HAP-1 (cell line): ENCODE data around the gene AOPEP.

ENCODE experiments used
- DNase-seq, 2 experiments: peaks; one replicate each; pipeline ENCODE4 v3.0.0-alpha.2; 2016 to 2020; ENCODE audit warnings: low spot score in 2 of 2
- H3K27me3 ChIP-seq: fragments of 250-450 bp; sonication (Bioruptor Pico); 2 replicates; pipeline ENCODE4 v1.5.1; 2020; ENCODE audit warnings: low read depth, mild to moderate bottlenecking, moderate library complexity
- H3K36me3 ChIP-seq: fragments of 250-450 bp; sonication (Bioruptor Pico); replicated peaks from 2 replicates; pipeline ENCODE4 v1.5.1; 2020; ENCODE audit warnings: mild to moderate bottlenecking
- H3K4me1 ChIP-seq: fragments of 250-450 bp; sonication (Bioruptor Pico); 2 replicates; pipeline ENCODE4 v1.5.1; 2020; ENCODE audit warnings: mild to moderate bottlenecking
- H3K4me3 ChIP-seq: fragments of 250-450 bp; sonication (Bioruptor Pico); 2 replicates; pipeline ENCODE4 v1.5.1; 2020; ENCODE audit warnings: mild to moderate bottlenecking, moderate library complexity
- H3K9me3 ChIP-seq: fragments of 250-450 bp; sonication (Bioruptor Pico); 2 replicates; pipeline ENCODE4 v1.5.1; 2020; ENCODE audit warnings: mild to moderate bottlenecking, moderate library complexity
- in situ Hi-C: fragments of 300-500 bp; cut with MboI; formaldehyde crosslinking; loops from 3 replicates; pipeline ENCODE4 v1.14.3; 2020; ENCODE audit warnings: low sequenced_read_pairs, inconsistent platforms, mixed read lengths

AOPEP gene

GRCh38 chr9:94920420-94921091 is 194.1 kb downstream of the AOPEP start:
- H3K27me3 ChIP-seq, result no peaks in the 10 kb centered on the region
- no peak for DNase-seq
- H3K4me3 ChIP-seq, result no peak overlapping the region
- H3K36me3 ChIP-seq, result no peaks in the 10 kb centered on the region; the same call in 1 of the 2 replicates
- in situ Hi-C loops, result no loop called here
- H3K9me3 ChIP-seq, result no peaks in the 10 kb centered on the region
- peaks cover 20% of the 10 kb centered on the region for H3K4me1 ChIP-seq

- DNase-seq, result no peak
- Histone ChIP-seq H3K27me3 (no peaks in the 10 kb centered on the region), H3K4me3 (no peak overlapping the region), H3K4me1 (peaks cover 20% of the 10 kb centered on the region), H3K9me3 (no peaks in the 10 kb centered on the region), H3K36me3 (no peaks in the 10 kb centered on the region; the same call in 1 of the 2 replicates)
- in situ Hi-C loops, result no loop called here
Measured at GRCh38 chr9:94921092-94921471, 194.6 kb downstream of the AOPEP start.

- Histone ChIP-seq H3K4me1 (peaks cover 20% of the 10 kb centered on the region), H3K4me3 (no peak overlapping the region), H3K9me3 (no peaks in the 10 kb centered on the region), H3K27me3 (no peaks in the 10 kb centered on the region), H3K36me3 (no peaks in the 10 kb centered on the region; the same call in 1 of the 2 replicates)
- DNase-seq, result no peak
- in situ Hi-C loops, result no loop called here
Measured at GRCh38 chr9:94921656-94922055, 195.2 kb downstream of the AOPEP start.

GRCh38 chr9:94922098-94922607 is 195.7 kb downstream of the AOPEP start:
- H3K27me3 ChIP-seq, result no peaks in the 10 kb centered on the region
- H3K36me3 ChIP-seq, result no peaks in the 10 kb centered on the region; the same call in 1 of the 2 replicates
- no peaks in the 10 kb centered on the region for H3K9me3 ChIP-seq
- in situ Hi-C loops, result no loop called here
- no peak overlapping the region for H3K4me3 ChIP-seq
- DNase-seq, result no peak
- H3K4me1 ChIP-seq, result peaks cover 20% of the 10 kb centered on the region

GRCh38 chr9:94922691-94923107 is 196.2 kb downstream of the AOPEP start:
- no peak for DNase-seq
- Histone ChIP-seq H3K36me3 (no peaks in the 10 kb centered on the region; the same call in 1 of the 2 replicates), H3K4me3 (no peak overlapping the region), H3K27me3 (no peaks in the 10 kb centered on the region), H3K4me1 (peaks cover 20% of the 10 kb centered on the region), H3K9me3 (no peaks in the 10 kb centered on the region)
- in situ Hi-C loops, result no loop called here

- no peaks in the 10 kb centered on the region for H3K9me3 ChIP-seq
- no peak for DNase-seq
- in situ Hi-C loops, result no loop called here
- H3K4me3 ChIP-seq, result no peak overlapping the region
- no peaks in the 10 kb centered on the region; the same call in 1 of the 2 replicates for H3K36me3 ChIP-seq
- H3K4me1 ChIP-seq, result peaks cover 20% of the 10 kb centered on the region
- no peaks in the 10 kb centered on the region for H3K27me3 ChIP-seq
Measured at GRCh38 chr9:94923326-94924089, 197.0 kb downstream of the AOPEP start.

- Histone ChIP-seq H3K36me3 (no peaks in the 10 kb centered on the region; the same call in 1 of the 2 replicates), H3K4me1 (peaks cover 11% of the 10 kb centered on the region), H3K27me3 (no peaks in the 10 kb centered on the region), H3K4me3 (no peak overlapping the region), H3K9me3 (no peaks in the 10 kb centered on the region)
- no peak for DNase-seq
- in situ Hi-C loops, result no loop called here
Measured at GRCh38 chr9:94925751-94926430, 199.4 kb downstream of the AOPEP start.

- Histone ChIP-seq H3K4me3 (no peak overlapping the region), H3K27me3 (no peaks in the 10 kb centered on the region), H3K4me1 (peaks cover 12% of the 10 kb centered on the region), H3K9me3 (no peaks in the 10 kb centered on the region), H3K36me3 (no peaks in the 10 kb centered on the region; the same call in 1 of the 2 replicates)
- no peak for DNase-seq
- in situ Hi-C loops, result no loop called here
Measured at GRCh38 chr9:94926431-94926800, 199.9 kb downstream of the AOPEP start.

GRCh38 chr9:94927048-94927761 is 200.7 kb downstream of the AOPEP start:
- in situ Hi-C loops, result no loop called here
- no peak overlapping the region for H3K4me3 ChIP-seq
- peaks cover 19% of the 10 kb centered on the region for H3K4me1 ChIP-seq
- H3K9me3 ChIP-seq, result no peaks in the 10 kb centered on the region
- H3K27me3 ChIP-seq, result no peaks in the 10 kb centered on the region
- DNase-seq, result no peak
- no peaks in the 10 kb centered on the region; the same call in 1 of the 2 replicates for H3K36me3 ChIP-seq

- Histone ChIP-seq H3K4me3 (no peak overlapping the region), H3K36me3 (no peaks in the 10 kb centered on the region; the same call in 1 of the 2 replicates), H3K9me3 (no peaks in the 10 kb centered on the region), H3K27me3 (no peaks in the 10 kb centered on the region), H3K4me1 (peaks cover 19% of the 10 kb centered on the region)
- in situ Hi-C loops, result no loop called here
- DNase-seq, result no peak
Measured at GRCh38 chr9:94927762-94928670, 201.5 kb downstream of the AOPEP start.

GRCh38 chr9:94928691-94929368 is 202.3 kb downstream of the AOPEP start:
- in situ Hi-C loops, result no loop called here
- H3K4me1 ChIP-seq, result peaks cover 19% of the 10 kb centered on the region
- H3K4me3 ChIP-seq, result no peak overlapping the region
- no peaks in the 10 kb centered on the region for H3K9me3 ChIP-seq
- H3K27me3 ChIP-seq, result no peaks in the 10 kb centered on the region
- no peak for DNase-seq
- H3K36me3 ChIP-seq, result no peaks in the 10 kb centered on the region; the same call in 1 of the 2 replicates

- in situ Hi-C loops, result no loop called here
Measured at GRCh38 chr9:94929369-94929756, 202.9 kb downstream of the AOPEP start.

More at GRCh38 chr9:94929369-94929756, 202.9 kb downstream of the AOPEP start:
- Histone ChIP-seq H3K4me3 (no peak overlapping the region), H3K4me1 (peaks cover 19% of the 10 kb centered on the region), H3K36me3 (no peaks in the 10 kb centered on the region; the same call in 1 of the 2 replicates), H3K27me3 (no peaks in the 10 kb centered on the region), H3K9me3 (no peaks in the 10 kb centered on the region)
- no peak for DNase-seq
